ENCODE measurements around the gene ASTL.

The ASTL gene

DNA sequence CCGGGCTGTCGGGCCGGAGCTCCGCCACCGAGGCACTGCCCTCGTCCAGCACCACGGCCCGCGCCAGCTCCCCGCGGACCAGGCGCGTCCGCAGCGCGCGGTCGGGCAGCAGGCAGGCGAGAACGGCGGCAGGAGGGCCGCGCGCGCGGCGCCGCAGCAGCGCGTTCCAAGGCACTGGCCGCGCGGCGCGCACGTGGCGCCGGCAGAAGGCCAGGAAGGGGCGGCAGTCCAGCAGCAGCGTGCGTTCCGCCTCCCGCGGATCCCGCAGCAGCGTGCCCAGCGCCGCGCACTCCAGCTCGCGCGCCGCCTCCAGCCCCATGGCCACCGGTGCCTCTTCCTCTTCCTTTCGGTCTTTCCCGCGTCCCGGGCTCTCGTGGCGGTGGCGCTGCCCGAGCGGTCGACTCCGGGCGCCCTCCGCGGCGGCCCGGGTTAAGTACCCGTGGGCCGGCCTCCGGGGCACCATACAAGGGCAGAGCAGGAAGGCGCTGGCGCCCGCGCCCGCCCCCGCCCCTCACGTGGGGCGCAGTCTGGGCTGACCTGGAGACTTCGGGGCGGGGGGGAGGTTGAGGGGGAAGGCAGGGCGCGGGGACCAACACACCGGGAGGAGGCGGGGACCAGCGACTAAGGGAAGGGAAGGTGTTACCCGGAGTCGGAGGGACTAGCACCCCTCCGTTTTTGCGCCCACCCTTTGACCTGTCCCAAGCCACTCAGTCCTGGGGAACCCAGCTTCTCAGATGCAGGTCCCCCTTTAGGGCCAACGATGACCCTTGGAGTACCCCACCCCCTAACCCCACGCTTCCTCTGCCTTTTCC lies 6.9 kb upstream of the ASTL start, which contains the start of gene DUSP2:
Gene DUSP2, minus strand, starts transcription at position 405 of the 812 bp plus-strand sequence. Its CDS starts 86 bp downstream, at position 319.
- DNase-seq, result peak; percentile 93

DNA sequence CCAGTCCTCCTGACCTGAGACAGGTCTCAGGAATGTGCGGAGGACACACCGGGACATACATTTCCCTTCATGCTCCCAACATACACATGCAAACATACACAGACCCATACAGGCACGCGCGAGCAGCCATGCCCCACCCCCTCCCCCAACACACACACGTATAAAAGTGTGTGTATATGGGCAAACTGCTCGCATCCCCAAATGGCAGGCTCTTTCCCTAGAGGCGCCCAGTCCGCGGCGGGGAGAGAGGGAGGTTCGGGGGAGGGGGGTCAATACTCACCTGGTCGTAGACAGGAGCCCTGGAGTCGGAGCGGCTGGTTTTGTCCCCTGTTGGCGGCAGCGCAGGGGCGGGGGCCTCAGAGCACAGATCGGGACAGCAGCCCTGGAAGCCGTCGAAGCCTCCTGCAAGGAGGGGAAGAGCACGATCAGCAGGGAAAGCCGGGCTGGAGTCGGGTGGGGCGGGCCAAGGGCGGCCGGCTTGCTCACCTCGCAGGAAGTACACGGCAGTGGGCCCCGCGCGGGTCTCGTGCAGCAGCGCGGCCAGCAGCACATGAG lies 6.3 kb upstream of the ASTL start:
- peak; percentile 52 to 55 for DNase-seq

DNA sequence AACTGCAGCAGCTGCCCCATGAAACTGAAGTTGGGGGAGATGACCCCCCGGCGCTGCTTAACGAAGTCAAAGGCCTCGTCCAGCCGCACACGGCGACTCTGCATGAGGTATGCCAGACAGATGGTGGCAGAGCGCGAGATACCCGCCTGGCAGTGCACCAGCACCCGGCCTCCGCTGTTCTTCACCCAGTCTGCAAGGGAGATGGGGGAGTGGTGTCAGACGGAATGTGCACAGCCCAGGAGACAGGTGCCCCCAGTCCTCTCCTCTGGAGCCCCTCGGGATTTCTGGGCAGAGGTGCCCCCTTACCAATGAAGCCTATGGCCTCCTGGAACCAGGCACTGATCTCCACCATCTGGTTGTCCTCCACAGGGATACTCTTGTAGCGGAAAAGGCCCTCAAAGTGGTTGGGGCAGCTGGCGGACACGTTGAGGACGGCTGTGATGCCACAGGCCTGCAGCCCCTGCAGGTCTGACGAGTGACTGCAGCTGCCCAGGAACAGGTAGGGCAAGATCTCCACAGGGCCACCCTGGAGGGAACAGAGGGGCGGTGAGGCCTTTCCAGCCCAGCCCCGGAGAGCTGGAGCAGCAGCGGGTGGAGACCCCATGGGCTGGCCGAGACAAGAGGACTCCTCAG lies 5.7 kb upstream of the ASTL start:
- DNase-seq, result peak; percentile 42 to 56

DNA sequence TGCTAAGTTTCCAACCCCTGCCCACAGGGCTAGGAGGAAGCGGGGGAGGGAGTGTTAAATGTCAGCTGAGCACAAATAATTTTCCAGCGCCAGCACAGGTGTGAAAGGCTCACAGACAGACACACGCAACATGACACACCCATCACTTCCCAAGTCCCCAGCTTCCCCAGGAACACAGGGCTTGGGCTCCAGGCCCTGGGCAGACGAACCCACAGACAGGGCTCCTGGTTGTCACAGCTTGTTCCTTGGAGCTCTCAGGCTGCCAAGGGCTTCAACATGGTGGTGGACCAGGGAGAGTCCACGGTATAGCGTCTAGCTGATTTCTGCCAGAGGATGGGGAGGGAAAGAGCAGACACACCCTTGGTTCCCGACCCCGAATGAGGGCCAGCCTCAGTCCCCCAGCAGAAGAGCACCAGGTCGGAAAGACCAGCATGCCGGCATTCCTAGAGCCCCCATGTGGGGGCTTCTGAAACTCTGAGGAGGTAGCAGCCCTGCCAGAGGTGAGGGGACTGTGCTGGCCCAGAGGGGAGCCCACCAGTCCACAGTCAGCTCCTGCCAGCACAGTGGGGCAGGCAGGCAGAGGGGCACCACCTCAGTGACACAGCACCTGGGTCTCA lies 5.0 kb upstream of the ASTL start:
- peak; percentile 50 to 58 for DNase-seq

GRCh38 chr2:96142217-96143113 lies 4.2 kb upstream of the ASTL start:
- DNase-seq, result peak; percentile 88 to 91

GRCh38 chr2:96141624-96141967 lies 3.3 kb upstream of the ASTL start:
- peak in 1 of 2 experiments; percentile 51 for DNase-seq

DNA sequence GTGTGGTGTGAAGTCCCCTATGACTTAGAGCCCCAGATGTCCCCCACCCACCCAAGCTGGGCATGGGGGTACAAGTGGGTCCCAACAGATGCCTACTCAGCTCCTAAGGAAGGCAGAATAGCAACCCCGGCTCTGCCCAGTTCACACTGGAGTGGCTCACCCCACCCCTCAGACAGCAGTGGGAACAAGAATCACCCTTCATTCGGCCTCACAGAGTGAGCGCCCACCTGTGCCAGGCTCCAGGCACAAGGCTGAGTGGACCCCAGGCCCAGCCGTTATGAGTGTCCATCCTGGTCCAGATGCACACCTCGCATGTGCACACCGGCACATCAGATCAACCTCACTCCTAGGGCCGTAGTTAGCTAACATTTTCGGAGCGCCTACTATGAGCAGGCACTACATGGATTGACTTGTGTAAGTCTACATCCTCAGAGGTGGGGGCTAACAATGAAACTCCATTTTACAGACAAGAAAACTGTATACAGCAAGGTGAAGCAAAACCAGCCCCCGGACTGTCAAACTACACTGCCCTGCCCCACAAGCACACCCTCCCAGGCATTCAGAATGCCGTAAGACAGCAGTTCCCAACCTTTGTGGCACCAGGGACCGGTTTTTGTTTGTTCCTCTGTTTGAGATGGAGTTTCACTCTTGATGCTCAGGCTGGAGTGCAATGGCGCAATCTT lies 2.8 kb upstream of the ASTL start:
- DNase-seq, result peak in 1 of 2 experiments; percentile 45

GRCh38 chr2:96139181-96139758 lies 968 bp upstream of the ASTL start:
- DNase-seq, result no peak

GRCh38 chr2:96137321-96138178 lies 752 bp downstream of the ASTL start:
- DNase-seq, result no peak

DNA sequence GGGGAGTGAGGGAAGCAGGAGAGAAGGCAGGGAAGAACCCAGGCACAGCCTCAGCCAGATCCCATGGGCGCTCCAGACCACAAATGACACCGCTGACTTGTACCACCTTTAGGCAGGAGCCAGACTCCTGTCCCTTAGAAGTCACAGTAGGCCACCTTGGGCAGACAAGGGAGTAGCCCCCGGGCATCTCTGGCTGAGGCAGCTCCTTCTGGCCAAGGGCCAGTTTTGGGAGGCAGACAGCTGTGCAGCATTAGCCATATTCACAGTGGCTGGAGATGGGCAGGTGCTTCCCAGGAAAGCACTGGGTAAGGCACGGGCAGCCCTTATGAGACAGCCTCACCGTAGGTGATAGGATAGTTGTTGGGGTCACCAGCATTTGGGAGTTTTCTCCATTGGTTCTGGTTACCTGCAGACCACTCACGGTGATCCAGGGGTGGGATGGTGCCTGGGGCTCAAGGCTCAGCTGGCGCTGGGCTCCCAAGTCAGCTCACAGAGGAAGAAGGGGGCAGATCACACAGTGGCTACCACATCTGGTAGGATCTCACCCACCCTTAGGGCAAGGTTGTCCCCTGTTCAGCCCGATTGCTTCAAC lies 2.1 kb downstream of the ASTL start:
- no peak for DNase-seq

DNA sequence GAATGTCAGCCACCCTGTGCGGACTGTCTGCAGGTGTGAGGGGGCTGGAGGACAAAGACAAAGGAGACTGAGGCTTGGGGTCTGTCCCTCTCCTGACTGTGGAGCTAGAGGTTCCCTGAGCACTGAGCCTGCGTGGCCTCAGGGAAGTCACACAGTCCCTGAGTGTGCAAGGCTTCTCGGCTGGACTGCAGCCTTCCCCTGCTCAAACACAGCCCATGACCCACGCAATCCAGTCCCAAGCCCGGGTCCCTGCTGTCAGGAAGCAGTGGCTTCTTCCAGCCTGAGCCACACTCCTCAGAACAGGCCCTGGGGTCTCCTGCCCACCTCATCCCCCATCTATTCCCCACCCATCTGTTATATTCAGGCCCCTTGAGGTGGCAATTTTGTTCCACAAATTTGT lies 2.7 kb downstream of the ASTL start:
- no peak for DNase-seq

DNA sequence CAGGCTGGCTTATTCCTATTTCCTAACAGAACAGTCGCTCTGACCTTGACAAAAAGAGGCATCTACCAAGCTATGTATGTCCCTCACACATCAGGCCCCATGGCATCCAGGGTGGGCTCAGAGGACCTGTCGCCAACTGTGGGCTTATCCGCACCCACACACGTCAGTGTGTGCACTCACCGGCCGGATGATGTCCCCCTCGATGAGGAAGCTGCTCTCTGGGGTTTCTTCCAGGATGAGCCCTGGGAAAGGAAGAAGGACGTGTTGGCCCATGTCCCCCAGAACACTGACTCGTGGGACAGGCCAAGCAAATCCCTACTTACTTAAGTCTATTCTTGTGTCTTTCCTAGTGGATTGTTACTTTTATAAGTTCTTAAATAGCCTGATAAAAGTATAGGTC lies 3.1 kb downstream of the ASTL start:
- no peak for DNase-seq

- no peak for DNase-seq
These were observed 3.9 kb downstream of the ASTL start for GRCh38 chr2:96134421-96134820.

GRCh38 chr2:96131813-96132745 lies 6.2 kb downstream of the ASTL start:
- DNase-seq, result no peak

DNA sequence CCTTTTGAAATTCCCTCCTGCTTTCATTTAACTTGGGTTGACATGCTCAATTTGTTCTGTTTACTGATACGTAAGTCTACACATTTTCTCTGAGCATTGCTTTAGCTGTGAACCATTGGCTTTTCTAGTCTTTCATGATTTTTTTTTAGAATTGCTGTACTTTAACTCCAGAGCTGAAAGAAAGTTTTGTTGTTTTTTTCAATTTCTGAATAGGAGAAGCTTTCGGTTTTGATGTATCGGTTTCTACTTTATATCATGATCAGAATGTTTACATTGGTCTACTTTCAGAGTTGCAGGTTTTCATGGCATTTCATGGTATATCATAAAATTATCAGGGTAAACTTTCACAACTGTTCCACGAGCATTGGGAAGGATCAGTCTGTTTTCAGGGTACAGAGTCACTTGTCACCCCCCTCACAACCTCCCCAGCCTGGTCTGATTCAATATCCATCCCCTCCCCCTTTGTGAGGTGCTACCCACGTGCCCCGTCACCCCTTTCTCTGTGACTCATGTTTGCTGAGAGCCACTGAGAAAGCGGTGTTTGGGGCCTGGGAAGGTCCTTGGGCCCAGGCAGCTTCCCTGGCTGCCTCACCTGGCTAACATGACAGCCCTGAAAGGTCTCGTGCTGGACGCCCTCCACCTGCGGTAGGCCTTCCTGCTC lies 7.0 kb downstream of the ASTL start:
- peak; percentile 47 to 58 for DNase-seq

DNA sequence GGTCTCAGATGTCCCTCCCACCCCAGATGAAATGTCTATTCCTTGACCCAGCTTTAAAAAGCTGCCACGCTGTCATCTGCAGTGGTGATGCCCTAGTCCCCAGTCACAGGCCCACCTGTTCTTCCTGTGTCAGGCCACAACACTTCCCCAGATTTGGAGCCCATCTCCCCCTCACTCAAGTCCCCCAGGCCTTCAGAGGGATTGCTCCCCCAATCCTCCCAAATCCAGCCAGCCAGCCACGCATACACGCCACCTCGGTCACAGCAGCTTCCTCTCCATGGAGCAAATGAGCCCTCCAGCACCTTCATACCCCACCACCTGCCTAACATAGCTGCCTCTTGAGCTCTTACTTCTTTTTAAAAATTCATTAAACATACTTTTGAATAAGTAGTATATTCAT lies 7.8 kb downstream of the ASTL start:
- no peak for DNase-seq

DNA sequence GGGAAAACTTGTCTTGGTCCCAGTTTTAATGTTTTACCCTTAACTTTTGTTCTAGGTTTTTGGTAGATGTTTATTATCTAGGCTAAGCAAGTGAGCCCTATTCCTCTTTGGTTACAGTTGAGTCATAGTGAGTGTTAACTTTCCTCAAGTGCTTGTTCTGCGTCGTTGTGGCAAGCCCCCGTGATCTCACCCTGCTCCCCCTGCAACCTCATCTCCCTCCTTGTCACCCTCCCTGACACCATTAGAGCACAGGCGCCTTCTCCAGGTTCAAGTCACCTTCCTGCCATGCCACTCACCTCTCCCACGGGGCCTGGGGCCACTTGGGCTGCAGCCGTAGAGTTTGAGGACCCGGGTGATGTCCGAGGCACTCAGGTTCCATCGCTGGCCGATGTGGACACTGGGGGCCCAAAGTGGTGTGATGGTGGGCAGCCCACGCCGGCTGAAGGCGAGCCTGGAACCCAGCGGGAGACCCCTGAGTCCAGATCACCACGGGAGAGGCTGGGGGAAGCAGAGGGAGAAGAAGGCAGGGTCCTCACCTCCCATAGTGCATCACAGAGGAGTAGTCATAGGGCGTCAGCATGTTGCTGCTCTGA lies 8.7 kb downstream of the ASTL start:
- no peak for DNase-seq

GRCh38 chr2:96128456-96128855 lies 9.8 kb downstream of the ASTL start:
- DNase-seq, result no peak

All from activated CD4-positive, alpha-beta T cell treated with anti-CD3 and anti-CD28 coated beads, Interleukin-2, amount 50 U/mL, for 48 hours (primary cell).